GM21515 (cell line): ENCODE results near the gene UBASH3B.
A peak's percentile ranks its signal among the peaks of the same experiment; 100 is the strongest.

Experiments
- ATAC-seq: cut with Tn5 transposase; IDR thresholded peaks from one replicate; pipeline ENCODE4 v1.9.1; 2021; ENCODE audit not compliant: unreplicated experiment

UBASH3B gene

DNA sequence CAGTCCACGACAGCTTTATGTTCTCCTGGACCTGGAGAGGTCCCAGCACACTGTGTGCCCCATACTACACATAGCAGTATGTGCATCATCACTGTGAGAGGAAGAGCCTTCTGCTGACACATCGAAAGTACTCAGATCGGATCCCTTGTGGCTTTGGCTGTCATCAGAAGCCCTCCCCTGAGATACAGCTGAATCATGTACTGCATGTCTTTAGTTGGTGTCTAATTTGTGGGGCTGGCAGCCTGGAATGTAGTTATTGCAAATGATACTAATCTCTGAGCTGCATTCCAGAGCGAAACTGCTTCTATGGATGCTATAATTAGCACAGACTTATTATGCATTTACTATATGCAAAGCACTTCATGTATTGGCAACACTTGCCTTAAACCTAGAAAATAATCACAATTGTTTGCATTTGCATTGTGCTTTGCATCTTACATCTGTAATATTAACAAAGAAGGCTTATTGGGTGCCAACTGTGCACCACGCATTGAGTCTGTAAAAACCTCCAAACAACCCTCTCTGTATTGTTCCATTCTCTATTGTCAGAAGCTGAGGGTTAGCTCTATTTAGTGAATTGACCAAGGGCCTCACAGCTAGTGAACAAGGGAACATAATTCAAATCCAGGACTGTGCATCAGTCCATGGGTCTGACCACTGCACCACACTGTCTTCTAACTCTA, 93.6 kb downstream of the UBASH3B start:
- peak; percentile 90 for ATAC-seq

DNA sequence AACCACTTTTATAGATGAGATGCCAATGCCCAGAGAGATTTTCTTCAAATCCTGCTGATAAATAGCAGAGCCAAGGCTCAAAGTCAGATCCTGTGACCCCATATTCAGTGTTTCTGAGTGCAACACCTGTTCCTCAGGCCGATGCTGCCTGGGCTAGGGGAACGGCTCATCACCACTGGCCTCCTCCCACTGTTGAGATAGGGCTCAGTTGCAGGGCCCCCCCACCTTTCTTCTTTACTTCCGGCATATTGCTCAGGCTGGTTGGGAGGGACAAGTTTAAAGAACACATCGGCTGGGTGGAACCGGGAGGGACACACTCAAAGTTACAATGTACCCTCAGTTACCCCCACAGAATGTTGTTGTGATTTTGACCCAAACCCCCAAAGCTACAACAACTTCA, 94.5 kb downstream of the UBASH3B start:
- no peak for ATAC-seq

DNA sequence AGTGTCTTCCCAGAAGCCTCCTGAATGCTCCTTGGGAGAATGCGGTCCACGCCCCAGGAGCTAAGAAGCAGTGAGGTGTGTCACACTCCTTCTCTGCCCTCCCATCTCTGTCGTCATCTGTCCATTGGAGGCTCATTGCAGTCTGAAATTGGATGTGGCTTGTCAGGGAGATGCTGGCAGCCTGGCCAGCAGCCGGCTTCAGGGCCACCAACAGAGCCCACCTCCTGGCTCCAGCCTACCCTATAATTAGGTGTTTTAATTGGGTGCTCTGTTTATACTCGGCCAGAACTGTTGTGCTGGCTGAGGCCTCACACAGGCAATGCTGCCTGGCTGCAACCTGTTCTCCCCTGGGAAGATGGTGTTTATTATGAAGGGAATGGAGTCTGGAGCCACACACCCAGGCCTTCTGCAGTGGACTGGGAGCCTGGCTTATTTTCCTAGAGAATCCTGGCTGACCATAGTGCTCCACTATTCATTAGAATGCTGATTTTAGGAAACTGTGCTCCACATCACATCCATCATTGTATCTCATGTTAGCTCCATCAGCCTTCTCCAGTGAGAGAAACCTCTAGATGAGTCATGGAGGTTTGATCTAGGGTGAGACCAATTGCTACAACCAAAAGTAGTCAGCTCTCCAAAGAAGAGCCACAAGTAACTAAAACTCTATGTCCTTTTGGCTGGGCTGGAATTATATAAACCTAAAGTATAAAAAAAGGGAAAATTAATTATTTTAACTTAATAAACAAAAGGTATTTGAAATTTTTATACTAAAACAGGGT, 96.0 kb downstream of the UBASH3B start:
- no peak for ATAC-seq

DNA sequence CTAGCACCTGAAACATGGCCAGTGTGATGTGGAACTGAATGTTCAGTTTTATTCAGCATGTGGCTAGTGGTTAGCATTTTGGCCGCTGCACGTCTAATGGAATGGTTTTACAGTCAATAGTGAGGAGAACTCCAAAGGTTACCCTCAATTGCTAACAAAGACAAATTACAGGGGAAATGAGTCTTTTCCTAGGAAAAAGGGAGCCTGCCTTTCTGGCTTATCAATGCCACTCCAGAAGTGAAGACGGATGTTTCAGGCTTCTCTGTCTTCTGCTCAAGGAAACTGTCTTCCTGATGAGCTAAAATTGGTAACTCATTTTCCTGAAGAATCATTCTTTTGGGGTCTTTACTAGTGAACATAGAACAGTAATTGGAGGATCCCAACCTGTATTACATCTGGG, 98.5 kb downstream of the UBASH3B start:
- ATAC-seq, result no peak

DNA sequence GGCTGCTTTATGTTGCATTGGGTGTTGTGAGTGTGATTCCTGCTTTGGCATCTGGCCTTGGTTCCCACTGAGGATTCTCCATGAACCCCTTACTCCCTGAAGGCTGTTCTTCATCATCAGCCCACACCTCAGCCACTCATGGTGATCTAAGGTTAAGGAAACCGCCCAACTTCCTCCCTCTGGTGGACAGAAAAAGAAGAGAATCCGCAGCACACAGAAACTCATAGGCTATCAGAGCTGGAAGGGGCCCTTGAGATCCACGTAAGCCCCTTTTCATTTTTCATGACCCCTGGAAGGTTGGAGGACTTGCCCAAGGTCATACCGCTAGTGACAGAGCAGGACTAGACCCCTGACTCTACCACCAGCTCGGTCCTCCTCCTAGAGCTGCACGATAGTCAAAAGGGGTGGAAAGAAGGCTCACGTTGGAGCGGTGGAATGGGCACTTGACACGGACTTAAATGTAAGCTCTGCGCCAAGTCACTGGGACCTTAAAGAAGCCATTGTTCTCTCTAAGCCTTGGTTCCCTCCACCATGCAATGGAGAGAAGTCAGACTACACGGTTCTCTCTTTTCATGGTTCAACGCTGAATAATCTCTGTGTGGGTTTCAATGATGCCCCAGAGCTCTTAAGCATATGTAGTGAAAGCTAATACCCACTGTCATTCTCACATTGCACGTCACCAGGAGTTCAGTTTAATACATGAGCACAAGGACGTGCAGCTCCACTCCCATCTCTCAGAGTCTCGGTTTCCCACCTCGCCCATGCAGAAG, 99.2 kb downstream of the UBASH3B start:
- no peak for ATAC-seq

DNA sequence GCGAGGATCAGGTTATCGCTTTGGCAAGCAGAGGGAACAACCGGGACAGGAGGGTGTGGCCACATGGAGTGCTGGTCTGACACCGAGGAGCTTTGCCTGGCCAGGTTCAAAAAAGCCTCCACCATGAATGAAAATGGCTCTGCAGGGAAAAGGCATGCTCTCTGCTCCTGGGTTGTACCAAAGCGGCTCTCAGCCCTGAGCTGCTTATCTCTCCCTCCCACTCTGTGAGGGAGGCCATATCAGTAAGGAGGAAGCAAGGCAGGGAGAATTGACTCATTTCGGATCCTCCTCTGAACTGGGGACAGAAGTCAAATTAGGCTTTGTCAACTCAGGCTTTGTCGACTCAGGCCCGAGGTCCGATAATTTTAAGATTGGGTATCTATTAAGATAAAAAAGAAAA, 99.9 kb downstream of the UBASH3B start:
- ATAC-seq, result no peak

DNA sequence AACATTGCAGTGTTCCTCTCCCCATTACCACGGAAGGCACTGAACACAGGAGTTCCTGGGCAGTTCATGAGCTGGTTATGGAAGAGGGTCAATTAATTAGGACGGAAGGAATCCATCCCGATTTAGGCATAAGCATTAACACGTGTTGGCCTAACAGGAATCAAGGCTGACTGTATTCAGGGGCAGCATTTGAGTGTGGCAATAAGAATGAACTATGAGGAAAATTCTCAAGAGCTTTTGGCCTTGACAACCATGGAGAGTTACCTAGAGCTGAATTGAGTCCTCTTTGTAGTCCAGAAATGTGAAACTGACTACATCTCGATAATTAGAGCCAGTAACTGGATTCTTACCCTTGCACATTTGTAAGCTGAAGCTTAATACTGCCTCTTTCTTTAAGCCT, 100.4 kb downstream of the UBASH3B start:
- no peak for ATAC-seq

DNA sequence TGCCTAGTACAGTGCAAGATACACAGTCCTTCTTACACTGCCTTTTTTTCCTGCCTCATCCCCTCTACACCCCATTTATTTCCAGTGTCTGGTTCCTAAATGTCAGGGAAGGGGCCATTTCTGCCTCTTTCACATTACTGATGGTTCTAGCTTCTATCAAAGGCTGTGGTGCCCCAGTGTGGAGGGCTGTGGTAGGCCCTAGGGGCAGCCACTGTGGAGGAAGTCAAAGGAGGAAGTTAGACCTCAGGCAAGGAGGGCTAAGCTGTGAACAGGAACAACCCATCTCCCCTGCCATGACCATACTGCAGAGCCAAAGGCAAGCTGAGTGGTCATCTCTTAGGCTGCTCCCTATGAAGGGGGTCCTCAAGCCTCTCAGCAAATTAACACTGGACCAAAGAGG, 100.9 kb downstream of the UBASH3B start:
- peak; percentile 56 for ATAC-seq

DNA sequence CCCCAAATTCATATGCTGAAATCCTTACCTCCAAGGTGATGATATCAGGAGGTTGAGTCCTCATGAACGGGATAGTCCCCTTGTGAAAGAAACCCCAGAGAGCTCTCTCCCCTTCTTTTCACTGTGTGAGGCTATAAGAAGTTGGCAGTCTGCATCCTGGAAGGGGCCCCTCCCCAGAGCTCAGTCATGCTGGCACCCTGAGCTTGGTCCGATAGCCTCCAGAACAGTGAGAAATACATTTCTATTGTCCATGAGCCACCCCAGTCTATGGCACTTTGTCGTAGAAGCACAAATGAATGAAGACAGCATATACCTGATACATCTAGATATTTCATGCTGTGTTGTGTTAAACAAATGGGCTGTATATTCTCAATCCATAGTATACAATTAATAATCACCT, 101.7 kb downstream of the UBASH3B start:
- no peak for ATAC-seq

DNA sequence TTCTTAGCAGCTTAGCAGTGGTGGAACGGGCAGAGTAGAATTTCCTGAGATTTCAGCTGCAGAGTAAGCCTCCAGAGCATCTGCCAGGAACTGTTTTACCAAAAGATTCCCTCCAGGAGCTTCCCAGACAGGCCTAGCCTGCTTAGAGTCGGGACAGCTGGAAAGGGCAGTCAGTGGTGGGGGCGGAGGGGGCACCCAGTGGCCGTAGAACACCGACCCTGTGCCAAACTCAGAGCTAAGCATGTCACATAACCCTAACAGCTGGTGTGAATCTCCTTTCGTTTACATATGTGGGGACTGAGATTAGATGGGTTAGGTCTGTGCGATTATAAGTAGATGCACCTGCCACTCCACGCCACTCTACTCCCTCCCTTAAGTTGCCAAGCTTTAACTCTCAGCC, 102.8 kb downstream of the UBASH3B start:
- no peak for ATAC-seq

DNA sequence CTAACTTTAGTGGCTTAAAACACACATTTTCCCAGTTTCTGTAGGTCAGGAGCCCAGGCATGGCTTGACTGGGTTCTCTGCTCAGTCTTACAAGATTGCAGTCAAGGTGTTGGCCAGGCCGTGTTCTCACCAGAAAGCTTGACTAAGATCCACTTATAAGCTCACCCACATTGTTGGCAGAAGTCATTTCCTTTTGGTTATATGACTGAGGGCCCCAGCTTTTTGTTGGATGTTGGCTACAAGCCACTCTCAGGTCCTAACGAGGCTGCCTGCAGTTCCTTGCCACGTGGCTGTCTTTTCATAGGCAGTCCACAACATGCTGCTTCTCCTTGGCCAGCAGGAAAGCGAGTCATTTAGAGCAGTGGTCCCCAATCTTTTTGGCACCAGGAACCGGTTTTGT, 103.5 kb downstream of the UBASH3B start:
- ATAC-seq, result no peak

DNA sequence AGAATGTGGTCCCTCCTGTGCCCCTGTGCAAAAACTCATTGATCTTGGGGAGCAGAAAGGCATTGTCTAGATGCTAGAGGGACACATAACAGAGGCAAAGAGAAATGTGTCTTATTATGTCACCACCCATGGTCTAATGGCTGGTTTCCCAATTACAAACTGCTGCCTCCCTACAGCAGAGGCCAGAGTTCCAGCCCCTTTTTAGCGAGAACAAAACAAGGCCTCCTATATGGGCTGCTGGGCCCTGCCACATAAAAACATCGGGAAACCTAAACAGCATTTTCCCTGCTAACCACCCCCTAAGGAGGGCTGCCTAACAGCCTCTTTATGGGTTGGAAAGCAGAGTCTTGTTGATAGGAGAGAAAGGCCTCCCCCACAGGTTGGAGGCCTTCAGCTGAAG, 107.6 kb downstream of the UBASH3B start:
- ATAC-seq, result no peak

DNA sequence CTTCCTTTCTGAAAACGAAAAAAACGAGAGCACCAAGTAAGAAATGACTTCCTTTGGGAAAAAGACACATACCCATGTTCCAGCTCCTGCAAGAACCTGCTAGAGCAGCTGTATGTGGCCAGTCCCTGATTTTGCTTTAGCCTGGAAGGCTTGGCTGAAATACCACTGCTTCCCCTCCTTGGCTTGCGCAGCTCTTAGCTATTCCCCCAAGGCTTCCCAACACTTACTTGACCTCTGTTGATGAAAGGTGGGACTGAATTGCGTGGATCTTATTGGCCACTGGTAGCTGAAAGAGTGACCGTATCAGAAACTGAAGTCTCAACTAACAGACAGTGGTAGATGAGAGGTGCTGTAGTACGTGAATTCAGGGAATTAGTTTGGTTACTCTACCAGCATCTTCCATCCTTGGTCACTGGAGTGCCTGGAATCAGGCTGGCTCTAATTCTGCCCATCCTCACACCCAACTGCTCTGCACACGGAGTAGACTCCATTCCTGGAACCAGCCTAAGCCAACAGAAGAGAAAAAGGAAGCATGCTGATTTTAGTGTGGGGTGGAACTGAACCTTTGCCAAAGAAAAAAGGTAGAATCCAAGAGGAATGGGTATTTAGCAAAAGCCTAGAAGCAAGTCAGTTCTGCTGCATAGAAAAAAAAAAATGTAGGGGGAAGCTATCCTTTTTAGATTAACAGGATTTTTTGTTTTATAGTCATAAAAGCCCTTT, 109.0 kb downstream of the UBASH3B start:
- no peak for ATAC-seq

DNA sequence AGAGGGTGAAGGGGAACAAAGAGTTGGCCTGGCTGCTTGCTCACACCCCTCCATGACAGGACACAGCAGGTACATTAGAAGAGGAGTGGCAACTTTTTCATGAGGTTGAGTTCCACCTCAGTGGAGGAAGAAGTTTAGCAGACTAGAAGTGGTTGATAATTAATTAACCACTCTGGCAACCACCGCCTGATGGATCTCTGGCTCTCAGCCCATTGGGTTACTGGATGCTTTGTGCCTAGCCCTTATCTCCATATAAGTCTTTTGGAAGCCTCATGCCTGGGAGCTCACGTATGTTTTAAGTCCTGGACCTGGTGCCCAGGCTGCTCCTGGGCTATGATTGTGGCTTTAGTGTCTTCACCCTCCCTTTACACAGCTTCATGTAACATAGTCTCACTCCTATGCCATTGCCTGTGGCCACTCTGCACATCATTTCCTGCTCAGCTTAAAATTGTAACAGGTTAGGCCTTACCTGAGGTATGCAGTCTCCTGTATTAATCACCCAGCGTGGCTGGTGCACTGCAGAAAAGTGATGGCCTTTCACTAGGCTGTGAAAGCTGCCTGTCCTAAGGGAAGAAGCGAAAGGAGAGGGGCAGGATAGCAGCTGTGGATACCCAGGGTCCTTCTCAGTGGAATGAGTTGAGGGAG, 110.1 kb downstream of the UBASH3B start:
- no peak for ATAC-seq

DNA sequence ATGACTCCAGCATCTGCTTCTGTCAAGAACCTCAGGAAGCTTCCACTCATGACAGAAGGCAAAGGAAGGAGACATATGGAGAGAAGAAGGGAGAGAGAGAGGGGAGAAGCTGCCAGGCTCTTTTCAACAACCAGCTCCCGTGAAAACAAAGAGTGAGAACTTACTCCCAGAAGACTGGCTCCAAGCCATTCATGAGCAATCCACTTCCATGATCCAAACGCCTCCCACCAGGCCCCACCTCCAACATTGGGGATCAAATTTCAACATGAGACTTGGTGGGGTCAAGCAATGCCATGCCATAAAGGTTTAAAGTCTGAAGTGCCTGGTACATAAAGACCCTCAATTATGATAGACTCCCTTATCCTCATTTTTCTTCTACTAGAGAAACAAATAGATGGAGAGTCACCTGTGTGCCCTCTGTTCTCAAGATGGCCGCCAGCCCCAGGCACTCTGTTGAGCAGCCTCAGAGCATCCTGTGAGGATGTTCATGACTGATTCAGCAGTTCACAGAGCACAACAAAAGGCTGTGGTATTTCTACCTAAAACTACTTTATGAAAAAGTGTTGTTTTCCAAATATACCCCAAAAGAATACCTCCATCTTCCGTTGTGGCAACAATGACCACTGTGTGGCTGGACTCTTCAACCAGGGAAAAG, 113.7 kb downstream of the UBASH3B start:
- ATAC-seq, result no peak

DNA sequence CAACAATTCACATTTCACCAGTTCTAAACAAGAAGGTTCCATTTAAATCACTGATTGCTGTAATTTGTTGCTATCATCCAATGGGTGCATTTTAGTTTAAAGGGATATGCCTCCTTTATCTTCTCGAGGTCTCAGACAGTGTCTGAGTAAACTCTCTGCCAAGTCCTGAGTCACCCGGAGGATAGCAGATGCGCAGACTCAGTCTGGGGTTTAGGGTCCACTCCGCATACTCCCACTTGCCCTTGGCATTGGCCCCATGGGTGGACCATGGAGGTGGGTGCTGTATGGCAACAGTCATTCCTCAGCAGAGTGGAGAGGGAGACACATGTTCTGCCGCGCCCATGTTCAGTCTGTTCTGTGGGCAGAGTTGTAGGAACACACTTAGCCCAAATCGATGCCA, 117.4 kb downstream of the UBASH3B start:
- ATAC-seq, result no peak

DNA sequence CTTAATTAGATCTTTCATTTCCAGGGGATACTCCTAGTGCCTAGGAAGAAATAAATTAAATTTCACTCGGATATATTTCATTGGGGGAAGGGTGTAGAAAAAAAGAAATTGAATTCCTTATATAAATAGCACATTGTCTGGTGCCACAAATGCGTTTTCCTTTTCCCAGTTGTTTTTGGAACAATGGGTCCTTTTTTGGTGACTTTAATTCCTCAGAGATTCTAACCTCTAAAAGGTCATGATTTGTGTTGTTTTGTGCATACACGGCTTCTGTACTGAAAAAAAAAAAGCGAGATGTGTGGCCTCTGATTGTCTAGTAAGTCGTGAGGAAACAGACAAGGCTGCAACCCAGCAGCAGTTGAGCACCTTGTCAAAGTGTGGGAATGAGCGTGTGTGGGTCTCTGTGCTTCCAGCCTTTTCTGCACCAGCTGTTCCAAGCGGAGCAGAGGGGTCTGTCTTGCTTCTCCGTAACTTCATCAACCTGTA, 118.3 kb downstream of the UBASH3B start:
- no peak for ATAC-seq

DNA sequence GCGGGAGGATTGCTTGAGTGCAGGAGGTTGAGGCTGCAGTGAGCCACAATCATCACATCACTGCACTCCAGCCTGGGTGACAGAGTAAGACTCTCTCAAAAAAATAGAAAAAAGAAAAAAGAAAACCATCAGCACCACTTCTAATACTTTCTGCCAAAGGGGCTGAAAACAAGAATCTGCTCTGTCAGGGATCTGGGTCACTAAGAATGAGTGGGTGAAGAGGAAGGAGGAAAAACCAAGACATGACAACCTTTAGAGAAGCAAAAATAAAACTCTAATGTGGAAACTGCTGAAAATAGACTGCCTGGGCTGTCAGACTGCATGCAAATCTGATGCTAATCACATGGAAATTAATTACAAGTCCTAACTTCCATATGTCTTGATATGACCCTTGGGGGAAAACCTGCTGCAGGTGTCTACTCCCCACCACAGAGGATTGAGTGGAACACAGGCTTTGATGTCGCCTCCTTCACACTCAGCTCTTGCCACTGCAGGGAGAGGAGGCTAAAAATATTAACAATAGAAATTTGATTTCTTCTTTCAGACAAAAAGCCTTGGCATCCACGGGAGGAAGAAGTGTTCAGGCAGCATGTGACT, 120.3 kb downstream of the UBASH3B start:
- ATAC-seq, result no peak

DNA sequence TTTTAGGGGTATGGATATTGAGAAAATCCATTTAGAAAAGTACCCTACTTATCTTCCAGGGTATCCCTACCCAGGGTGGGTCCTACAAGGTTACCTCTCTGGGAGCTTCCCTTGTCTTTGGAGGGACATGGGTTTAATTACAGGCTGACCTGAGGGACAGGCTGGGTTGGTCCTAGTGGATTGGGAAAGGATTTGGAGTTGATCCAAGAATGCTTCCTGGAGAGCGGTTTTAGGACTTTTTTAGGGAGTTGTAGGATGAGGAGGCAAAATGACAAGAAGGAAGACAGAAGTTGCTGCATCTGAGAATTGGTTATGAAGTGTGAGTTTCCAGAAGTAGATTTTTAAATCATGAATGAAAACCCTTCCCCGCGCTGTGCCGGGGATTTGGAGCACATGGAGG, 121.0 kb downstream of the UBASH3B start:
- no peak for ATAC-seq

DNA sequence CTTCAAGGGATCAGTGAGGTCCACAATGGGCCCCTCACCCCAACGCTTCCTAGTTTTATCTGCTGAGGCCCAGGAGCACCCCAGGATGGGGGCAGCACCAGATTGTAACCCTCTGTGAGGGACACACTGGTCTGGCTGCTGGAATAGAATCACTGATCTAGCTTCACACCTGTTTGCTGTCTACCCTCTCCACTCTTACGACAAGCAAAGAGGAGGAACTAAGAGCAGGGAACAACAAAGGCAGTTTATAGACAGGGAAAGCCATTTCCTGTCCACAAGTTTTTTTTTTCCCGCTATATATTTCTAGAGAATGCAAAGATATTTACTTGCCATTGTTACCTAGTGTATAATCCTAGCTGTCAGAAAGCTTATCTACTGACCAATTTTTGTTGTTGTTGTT, 121.8 kb downstream of the UBASH3B start:
- no peak for ATAC-seq
